Astrocyte (in vitro differentiated cells and primary cell): ENCODE results near the gene NLGN2. TPM values are rescaled to one million over a fixed set of nuclear protein-coding genes. Genes with fewer than 3 reads are reported as not detected.

Experiments used
- DNase-seq: peaks from one replicate; pipeline ENCODE4 v3.0.0-alpha.2; 2010; ENCODE audit warnings: low read depth
- FAIRE-seq: peaks from 2 replicates; lab custom pipeline; 2011; peaks lifted over from hg19 to GRCh38; lab: Jason Lieb, UNC
- H2AFZ ChIP-seq: 2 replicates; pipeline ENCODE4 v1.6.0; 2012; ENCODE audit warnings: low read depth, low read length, inconsistent platforms
- H3K27ac ChIP-seq: 2 replicates; pipeline ENCODE4 v1.5.1; 2011; ENCODE audit warnings: low read depth, low read length, inconsistent platforms
- H3K27me3 ChIP-seq: 2 replicates; pipeline ENCODE4 v1.6.0; 2011; ENCODE audit warnings: low read length, inconsistent platforms; ENCODE audit not compliant: insufficient read depth
- H3K36me3 ChIP-seq: 2 replicates; pipeline ENCODE4 v1.5.1; 2011; ENCODE audit warnings: low read length, inconsistent platforms; ENCODE audit not compliant: insufficient read depth
- H3K4me1 ChIP-seq: 2 replicates; pipeline ENCODE4 v1.5.1; 2011; ENCODE audit warnings: low read length, inconsistent platforms; ENCODE audit not compliant: insufficient read depth
- H3K4me2 ChIP-seq: 2 replicates; pipeline ENCODE4 v1.6.0; 2012; ENCODE audit warnings: low read length, inconsistent platforms
- H3K4me3 ChIP-seq: 2 replicates; pipeline ENCODE4 v1.5.1; 2011; ENCODE audit warnings: low read depth, mild to moderate bottlenecking, low read length, inconsistent platforms; ENCODE audit not compliant: insufficient read depth
- H3K79me2 ChIP-seq: 2 replicates; pipeline ENCODE4 v1.6.0; 2012; ENCODE audit warnings: mild to moderate bottlenecking, low read length, inconsistent platforms; ENCODE audit not compliant: insufficient read depth
- H3K9ac ChIP-seq: 2 replicates; pipeline ENCODE4 v1.6.0; 2012; ENCODE audit warnings: mild to moderate bottlenecking, low read length, inconsistent platforms
- H3K9me3 ChIP-seq: 2 replicates; pipeline ENCODE4 v1.5.1; 2012; ENCODE audit warnings: low read depth, mild to moderate bottlenecking, low read length, inconsistent platforms; ENCODE audit not compliant: insufficient read depth
- H4K20me1 ChIP-seq: 2 replicates; pipeline ENCODE4 v1.6.0; 2012; ENCODE audit warnings: low read length, inconsistent platforms; ENCODE audit not compliant: insufficient read depth
- H3K27ac Mint-ChIP-seq: one replicate; pipeline ENCODE4 v1.8.0; 2021; ENCODE audit warnings: mild to moderate bottlenecking, mixed read lengths; ENCODE audit not compliant: unreplicated experiment
- H3K27me3 Mint-ChIP-seq: one replicate; pipeline ENCODE4 v1.8.0; 2021; ENCODE audit warnings: low read depth, mixed read lengths; ENCODE audit not compliant: unreplicated experiment
- H3K36me3 Mint-ChIP-seq: one replicate; pipeline ENCODE4 v1.8.0; 2021; ENCODE audit warnings: low read depth, mixed read lengths; ENCODE audit not compliant: unreplicated experiment
- H3K4me1 Mint-ChIP-seq: one replicate; pipeline ENCODE4 v1.8.0; 2021; ENCODE audit warnings: low read depth, mixed read lengths; ENCODE audit not compliant: unreplicated experiment
- H3K4me3 Mint-ChIP-seq: one replicate; pipeline ENCODE4 v1.8.0; 2021; ENCODE audit warnings: mild to moderate bottlenecking, moderate library complexity, mixed read lengths; ENCODE audit not compliant: unreplicated experiment
- H3K9me3 Mint-ChIP-seq: one replicate; pipeline ENCODE4 v1.8.0; 2021; ENCODE audit warnings: mild to moderate bottlenecking, mixed read lengths; ENCODE audit not compliant: unreplicated experiment
- CTCF ChIP-seq: IDR thresholded peaks from 2 replicates; pipeline ENCODE4 v1.5.1; 2011; ENCODE audit warnings: low read depth, mild to moderate bottlenecking, inconsistent platforms, low read length, moderate library complexity; ENCODE audit not compliant: insufficient read depth
- EZH2 ChIP-seq: IDR thresholded peaks from 2 replicates; pipeline ENCODE4 v1.6.1; 2012; ENCODE audit warnings: mild to moderate bottlenecking, low read length, inconsistent platforms; ENCODE audit not compliant: insufficient read depth
- total RNA-seq: library from RNA; stranded (reverse); gene quantifications from 2 replicates; pipeline ENCODE4 v1.2.1, GENCODE V29; 2021

Gene NLGN2
- total RNA-seq, 1 donor from 2014 or later = 77.3 TPM

GRCh38 chr17:7429722-7430121 lies 22.1 kb downstream of the NLGN2 start:
- Histone ChIP-seq H3K79me2 (no peaks in the 10 kb centered on the region), H4K20me1 (no peaks in the 10 kb centered on the region), H3K4me2 (no peak overlapping the region), H3K9ac (no peak overlapping the region), H2AFZ (no peak overlapping the region), H3K27me3 (no peaks in the 10 kb centered on the region), H3K4me3 (no peak overlapping the region), H3K27ac (no peak overlapping the region), H3K36me3 (no peaks in the 10 kb centered on the region), H3K4me1 (no peaks in the 10 kb centered on the region), H3K9me3 (no peaks in the 10 kb centered on the region)
- DNase-seq = no peak
- Mint-ChIP-seq H3K27ac (no peak overlapping the region), H3K4me3 (no peak overlapping the region), H3K36me3 (peaks cover 3% of the 10 kb centered on the region), H3K4me1 (no peaks in the 10 kb centered on the region), H3K27me3 (peaks cover 5% of the 10 kb centered on the region), H3K9me3 (peaks cover 2% of the 10 kb centered on the region)
- TF ChIP-seq CTCF (no peak), EZH2 (no peak)
- no peak for FAIRE-seq

GRCh38 chr17:7431231-7431630 lies 23.6 kb downstream of the NLGN2 start:
- Mint-ChIP-seq H3K4me1 (no peaks in the 10 kb centered on the region), H3K27me3 (peaks cover 5% of the 10 kb centered on the region), H3K9me3 (peaks cover 2% of the 10 kb centered on the region), H3K27ac (no peak overlapping the region), H3K4me3 (no peak overlapping the region), H3K36me3 (peaks cover under 1% of the 10 kb centered on the region)
- no peaks in the 10 kb centered on the region for H4K20me1 ChIP-seq
- H3K36me3 ChIP-seq = no peaks in the 10 kb centered on the region
- no peak overlapping the region for H3K4me2 ChIP-seq
- no peaks in the 10 kb centered on the region for H3K9me3 ChIP-seq
- no peak overlapping the region for H2AFZ ChIP-seq
- no peak for DNase-seq
- H3K4me3 ChIP-seq = no peak overlapping the region
- no peak for FAIRE-seq
- no peak overlapping the region for H3K9ac ChIP-seq
- H3K27me3 ChIP-seq = no peaks in the 10 kb centered on the region
- peaks cover 3% of the 10 kb centered on the region for H3K4me1 ChIP-seq
- TF ChIP-seq EZH2 (no peak), CTCF (no peak)
- no peaks in the 10 kb centered on the region for H3K79me2 ChIP-seq
- H3K27ac ChIP-seq = no peak overlapping the region

- Histone ChIP-seq H3K27me3 (peaks cover 3% of the 10 kb centered on the region), H2AFZ (no peak overlapping the region), H3K9me3 (no peaks in the 10 kb centered on the region), H3K79me2 (no peaks in the 10 kb centered on the region), H3K9ac (no peak overlapping the region), H4K20me1 (no peaks in the 10 kb centered on the region), H3K4me1 (peaks cover 6% of the 10 kb centered on the region), H3K4me2 (no peak overlapping the region), H3K36me3 (no peaks in the 10 kb centered on the region), H3K27ac (no peak overlapping the region), H3K4me3 (no peak overlapping the region)
- Mint-ChIP-seq H3K27me3 (peaks cover 5% of the 10 kb centered on the region), H3K4me1 (no peaks in the 10 kb centered on the region), H3K36me3 (no peaks in the 10 kb centered on the region), H3K9me3 (peaks cover 2% of the 10 kb centered on the region), H3K27ac (no peak overlapping the region), H3K4me3 (no peak overlapping the region)
- no peak for TF ChIP-seq EZH2
- no peak for TF ChIP-seq CTCF
- no peak for FAIRE-seq
- no peak for DNase-seq
Observed at GRCh38 chr17:7432296-7432695, 24.7 kb downstream of the NLGN2 start.
